Measurements from ENCODE around the gene NBAS.

The NBAS gene

GRCh38 chr2:15510552-15510951, 50.6 kb downstream of the NBAS start:
- no peak overlapping the region for H3K4me3 ChIP-seq (ENCODE audit: low read length)
- no peak overlapping the region for H2AFZ ChIP-seq (ENCODE audit: low read depth, low read length)
- no peaks in the 10 kb centered on the region for H4K20me1 ChIP-seq (ENCODE audit: insufficient read depth, low read length)
- TF ChIP-seq CTCF (IDR thresholded peaks at IDR 0.05; ENCODE audit: low read depth, low read length) (no peak), EZH2phosphoT487 (IDR thresholded peaks at IDR 0.05; ENCODE audit: low read depth) (no peak)
- peaks cover 5% of the 10 kb centered on the region for H3K36me3 ChIP-seq (replicated peaks; ENCODE audit: low read depth, low read length)
- no peak overlapping the region for H3K27ac ChIP-seq (ENCODE audit: low read length)
- H3K27me3 ChIP-seq (ENCODE audit: low read depth, low read length) = no peaks in the 10 kb centered on the region
- H3K9ac ChIP-seq (ENCODE audit: low read length) = no peak overlapping the region
- no peak overlapping the region for H3K4me2 ChIP-seq (ENCODE audit: low read length)
- no peaks in the 10 kb centered on the region for H3K79me2 ChIP-seq (ENCODE audit: low read length)
- no peaks in the 10 kb centered on the region for H3K4me1 ChIP-seq (ENCODE audit: low read length)
- H3K9me3 ChIP-seq (ENCODE audit: insufficient read depth, low read length) = no peaks in the 10 kb centered on the region

DNA sequence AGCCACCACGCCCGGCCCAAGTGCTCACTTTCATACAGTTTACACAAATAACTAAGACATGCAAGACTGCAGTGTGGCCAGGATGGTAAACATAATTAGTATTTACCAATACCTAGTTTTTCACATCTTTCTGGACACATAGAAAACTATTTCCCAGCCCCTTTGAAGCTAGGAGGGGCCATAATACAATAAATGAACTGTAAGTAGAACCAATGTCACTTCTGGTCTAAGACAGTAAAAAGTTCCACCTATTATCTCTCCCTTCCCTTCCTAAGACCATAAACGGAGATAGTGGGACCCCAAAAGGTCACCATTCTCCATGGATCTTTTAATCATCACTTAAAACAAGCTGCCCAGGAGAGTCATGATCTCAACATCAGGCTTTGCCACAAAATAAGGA, 51.0 kb downstream of the NBAS start:
- Histone ChIP-seq H3K27ac (ENCODE audit: low read length) (no peak overlapping the region), H3K4me1 (ENCODE audit: low read length) (no peaks in the 10 kb centered on the region), H2AFZ (ENCODE audit: low read depth, low read length) (no peak overlapping the region), H3K4me2 (ENCODE audit: low read length) (no peak overlapping the region), H3K36me3 (replicated peaks; ENCODE audit: low read depth, low read length) (peaks cover 5% of the 10 kb centered on the region), H3K4me3 (ENCODE audit: low read length) (no peak overlapping the region), H3K27me3 (ENCODE audit: low read depth, low read length) (no peaks in the 10 kb centered on the region), H4K20me1 (ENCODE audit: insufficient read depth, low read length) (no peaks in the 10 kb centered on the region), H3K9me3 (ENCODE audit: insufficient read depth, low read length) (no peaks in the 10 kb centered on the region), H3K9ac (ENCODE audit: low read length) (no peak overlapping the region), H3K79me2 (ENCODE audit: low read length) (no peaks in the 10 kb centered on the region)
- TF ChIP-seq EZH2phosphoT487 (IDR thresholded peaks at IDR 0.05; ENCODE audit: low read depth) (no peak), CTCF (IDR thresholded peaks at IDR 0.05; ENCODE audit: low read depth, low read length) (no peak)

DNA sequence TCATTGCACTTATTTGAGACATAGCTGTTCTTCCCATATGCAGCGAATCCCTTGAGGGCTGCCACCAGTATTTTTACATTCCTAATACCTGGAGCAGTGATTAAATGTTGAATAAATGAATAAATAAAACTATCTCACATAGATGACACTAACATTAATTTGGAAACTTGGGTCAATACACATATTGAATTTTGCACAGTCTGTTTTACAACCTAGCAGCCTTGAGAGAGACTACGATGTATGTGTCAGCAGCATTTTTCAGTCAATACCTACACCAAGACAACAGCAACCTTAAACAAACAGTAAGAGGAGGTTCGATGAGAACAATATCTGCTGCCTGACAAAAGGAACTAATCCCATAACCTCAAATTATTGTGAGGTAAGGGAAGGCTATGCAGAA, 53.4 kb downstream of the NBAS start:
- H3K27me3 ChIP-seq (ENCODE audit: low read depth, low read length) = no peaks in the 10 kb centered on the region
- no peaks in the 10 kb centered on the region for H3K9me3 ChIP-seq (ENCODE audit: insufficient read depth, low read length)
- H3K36me3 ChIP-seq (replicated peaks; ENCODE audit: low read depth, low read length) = peaks cover 5% of the 10 kb centered on the region
- no peaks in the 10 kb centered on the region for H3K79me2 ChIP-seq (ENCODE audit: low read length)
- no peak overlapping the region for H2AFZ ChIP-seq (ENCODE audit: low read depth, low read length)
- H3K4me1 ChIP-seq (ENCODE audit: low read length) = no peaks in the 10 kb centered on the region
- no peak overlapping the region for H3K4me2 ChIP-seq (ENCODE audit: low read length)
- TF ChIP-seq CTCF (IDR thresholded peaks at IDR 0.05; ENCODE audit: low read depth, low read length) (no peak), EZH2phosphoT487 (IDR thresholded peaks at IDR 0.05; ENCODE audit: low read depth) (no peak)
- H3K9ac ChIP-seq (ENCODE audit: low read length) = no peak overlapping the region
- H3K27ac ChIP-seq (ENCODE audit: low read length) = no peak overlapping the region
- no peaks in the 10 kb centered on the region for H4K20me1 ChIP-seq (ENCODE audit: insufficient read depth, low read length)
- no peak overlapping the region for H3K4me3 ChIP-seq (ENCODE audit: low read length)

GRCh38 chr2:15507061-15507460, 54.1 kb downstream of the NBAS start:
- Histone ChIP-seq H3K36me3 (replicated peaks; ENCODE audit: low read depth, low read length) (no peaks in the 10 kb centered on the region), H3K4me3 (ENCODE audit: low read length) (no peak overlapping the region), H3K27me3 (ENCODE audit: low read depth, low read length) (no peaks in the 10 kb centered on the region), H3K9me3 (ENCODE audit: insufficient read depth, low read length) (no peaks in the 10 kb centered on the region), H3K27ac (ENCODE audit: low read length) (no peak overlapping the region), H3K4me1 (ENCODE audit: low read length) (no peaks in the 10 kb centered on the region), H3K9ac (ENCODE audit: low read length) (no peak overlapping the region), H3K4me2 (ENCODE audit: low read length) (no peak overlapping the region), H2AFZ (ENCODE audit: low read depth, low read length) (no peak overlapping the region), H3K79me2 (ENCODE audit: low read length) (no peaks in the 10 kb centered on the region), H4K20me1 (ENCODE audit: insufficient read depth, low read length) (no peaks in the 10 kb centered on the region)
- TF ChIP-seq CTCF (IDR thresholded peaks at IDR 0.05; ENCODE audit: low read depth, low read length) (no peak), EZH2phosphoT487 (IDR thresholded peaks at IDR 0.05; ENCODE audit: low read depth) (no peak)
